Measurements from ENCODE around the gene CCDC97. TPM values are rescaled to one million over a fixed set of nuclear protein-coding genes. Genes with fewer than 3 reads are reported as not detected.

The CCDC97 gene
- total and polyA plus RNA-seq, 2 of the 8 experiments (the other 6 are each of a cell fraction or from before 2014, with no cell fraction given) = 19.8 to 27.1 TPM

- Histone ChIP-seq H2BK15ac (ENCODE audit: low read length) (no peak overlapping the region), H3K23ac (ENCODE audit: insufficient read length) (no peak overlapping the region), H4K91ac (replicated peaks; ENCODE audit: insufficient read length, low read length) (no peak overlapping the region), H4K8ac (ENCODE audit: extremely low read depth, insufficient read depth, low read length) (no peak overlapping the region), H3K9ac (replicated peaks in 1 of 4; ENCODE audit: extremely low read depth in 1 of 4, low read depth in 3 of 4, low read length in 3 of 4) (no peak overlapping the region), H2BK120ac (replicated peaks; ENCODE audit: low read depth, low read length) (no peak overlapping the region), H3K4me1 (replicated peaks in 1 of 4; ENCODE audit: control insufficient read depth in 3 of 4, insufficient read depth in 4 of 4, low read length in 3 of 4) (peaks cover 0 to 6% (median 2%) of the 10 kb centered on the region in 4 experiments; a peak in 2 of 7 replicates), H2AFZ (ENCODE audit: low read length) (no peak overlapping the region), H3K4me2 (ENCODE audit: insufficient read depth in 1 of 2, low read depth in 2 of 2, low read length in 2 of 2) (no peak overlapping the region), H3K79me2 (ENCODE audit: control insufficient read depth in 1 of 2, insufficient read depth in 2 of 2, low read length in 2 of 2) (no peaks in the 10 kb centered on the region), H3K27me3 (replicated peaks in 1 of 4; ENCODE audit: control insufficient read depth in 3 of 4, extremely low read depth in 1 of 4, insufficient read depth in 3 of 4, low read length in 3 of 4) (no peaks in the 10 kb centered on the region), H3K14ac (ENCODE audit: insufficient read length) (no peak overlapping the region), H3K23me2 (ENCODE audit: low read depth, low read length) (peaks cover 6% of the 10 kb centered on the region), H3K4me3 (ENCODE audit: extremely low read depth in 1 of 4, insufficient read depth in 2 of 4, low read depth in 3 of 4, low read length in 4 of 4) (no peak overlapping the region), H2BK12ac (ENCODE audit: low read depth, low read length) (no peak overlapping the region), H3K27ac (ENCODE audit: low read depth, low read length) (no peak overlapping the region), H3K79me1 (ENCODE audit: low read depth, low read length) (peaks cover 6% of the 10 kb centered on the region), H3K18ac (ENCODE audit: extremely low read depth, low read length) (no peak overlapping the region), H3K4ac (replicated peaks; ENCODE audit: insufficient read length, low read depth, low read length) (no peak overlapping the region), H3K56ac (replicated peaks; ENCODE audit: insufficient read length, low read depth, low read length) (no peak overlapping the region), H4K20me1 (replicated peaks in 1 of 2; ENCODE audit: control insufficient read depth in 1 of 2, insufficient read depth in 2 of 2, low read length in 2 of 2) (no peaks in the 10 kb centered on the region), H4K5ac (ENCODE audit: insufficient read length, low read depth, low read length) (no peak overlapping the region), H2BK20ac (ENCODE audit: low read length) (no peak overlapping the region), H2BK5ac (ENCODE audit: low read depth, low read length) (no peak overlapping the region), H3K9me3 (ENCODE audit: insufficient read depth in 2 of 2, low read depth in 1 of 2, low read length in 1 of 2) (no peaks in the 10 kb centered on the region), H2AK5ac (ENCODE audit: low read depth, low read length) (no peak overlapping the region), H3K36me3 (ENCODE audit: control insufficient read depth in 2 of 4, insufficient read depth in 4 of 4, low read length in 3 of 4) (no peaks in the 10 kb centered on the region)
- POLR2A ChIA-PET (ENCODE audit: partially characterized antibody) = interaction anchor here (1.0 to 1.7 kb wide), 2 partner anchors 7 to 494 kb away, joined by 3 read pairs; no protein-coding TSS in a partner anchor
- FAIRE-seq (no peak), DNase-seq (ENCODE audit: low read depth in 1 of 2, low spot score in 2 of 2) (no peak)
- WGBS, 2 experiments (ENCODE audit: extremely low coverage in 1 of 2, insufficient coverage in 1 of 2, insufficient read length in 1 of 2, insufficient replicate concordance in 2 of 2, low coverage in 1 of 2, low lambda C conversion rate in 2 of 2, missing lambda C conversion rate in 1 of 2) = 88% methylated on average over 1 of the region's 1 CpG; no CpG with 5 or more reads in 1 of the 2 experiments
- CTCF ChIA-PET (ENCODE audit: partially characterized antibody) = interaction anchor here (0.7 to 4.6 kb wide), 5 partner anchors 12 to 173 kb away, joined by 3 to 37 read pairs (median 5); partner anchors contain the start of genes DMAC2 and TGFB1
- TF ChIP-seq RAD21 (IDR thresholded peaks at IDR 0.05 in 1 of 2, conservative IDR thresholded peaks at IDR 0.05 in 1 of 2; ENCODE audit: low read depth in 2 of 2, low read length in 2 of 2) (peak in 1 of 2 experiments; percentile 29; a peak in 1 of 4 replicates), POLR2A (IDR thresholded peaks at IDR 0.05; ENCODE audit: control extremely low read depth in 1 of 2, low read depth in 2 of 2, low read length in 2 of 2) (no peak), YY1 (IDR thresholded peaks at IDR 0.05; ENCODE audit: low read depth, low read length) (peak; percentile 72), SIN3A (conservative IDR thresholded peaks at IDR 0.05 in 1 of 2, IDR thresholded peaks at IDR 0.05 in 1 of 2; ENCODE audit: low read depth in 1 of 2, low read length in 2 of 2) (no peak), CTCF (IDR thresholded peaks at IDR 0.05; ENCODE audit: control extremely low read depth in 1 of 3, insufficient read depth in 1 of 3, low read depth in 1 of 3, low read length in 3 of 3) (peak; percentile 28 to 39 (median 37))
Measured at GRCh38 chr19:41366089-41366488, 56.1 kb downstream of the CCDC97 start.

Measured in H1 (cell line).